HG03342 (cell line): Measurements from ENCODE around the gene DGKB.

Experiments used
- ATAC-seq: cut with Tn5 transposase; IDR thresholded peaks from one replicate; pipeline ENCODE4 v1.9.1; 2021; ENCODE audit warnings: mild to moderate bottlenecking, moderate library complexity; ENCODE audit not compliant: unreplicated experiment

DGKB gene

GRCh38 chr7:14825912-14826311 is 76.6 kb downstream of the DGKB start:
- no peak for ATAC-seq

- ATAC-seq, result no peak
Measured at GRCh38 chr7:14822481-14822854, 80.1 kb downstream of the DGKB start.

- ATAC-seq, result no peak
Measured at GRCh38 chr7:14821757-14822480, 80.6 kb downstream of the DGKB start.

GRCh38 chr7:14818871-14819270 is 83.7 kb downstream of the DGKB start:
- ATAC-seq, result no peak

GRCh38 chr7:14817829-14818614 is 84.5 kb downstream of the DGKB start:
- no peak for ATAC-seq

- ATAC-seq, result no peak
Measured at GRCh38 chr7:14807507-14807906, 95.0 kb downstream of the DGKB start.

GRCh38 chr7:14806891-14807290 is 95.7 kb downstream of the DGKB start:
- ATAC-seq, result no peak

GRCh38 chr7:14805105-14805719 is 97.3 kb downstream of the DGKB start:
- ATAC-seq, result no peak

GRCh38 chr7:14800664-14801063 is 101.9 kb downstream of the DGKB start:
- no peak for ATAC-seq

- ATAC-seq, result no peak
Measured at GRCh38 chr7:14793151-14793550, 109.4 kb downstream of the DGKB start.

GRCh38 chr7:14787551-14787950 is 115.0 kb downstream of the DGKB start:
- no peak for ATAC-seq

- ATAC-seq, result no peak
Measured at GRCh38 chr7:14786314-14786895, 116.1 kb downstream of the DGKB start.

GRCh38 chr7:14777806-14778205 is 124.7 kb downstream of the DGKB start:
- no peak for ATAC-seq

- no peak for ATAC-seq
Measured at GRCh38 chr7:14776266-14776665, 126.3 kb downstream of the DGKB start.

- ATAC-seq, result no peak
Measured at GRCh38 chr7:14773729-14774271, 128.8 kb downstream of the DGKB start.

GRCh38 chr7:14770614-14771013 is 131.9 kb downstream of the DGKB start:
- ATAC-seq, result no peak

- ATAC-seq, result no peak
Measured at GRCh38 chr7:14769261-14769660, 133.3 kb downstream of the DGKB start.

GRCh38 chr7:14767716-14768425 is 134.7 kb downstream of the DGKB start:
- ATAC-seq, result no peak

GRCh38 chr7:14766747-14767146 is 135.8 kb downstream of the DGKB start:
- no peak for ATAC-seq

GRCh38 chr7:14765731-14766130 is 136.8 kb downstream of the DGKB start:
- ATAC-seq, result no peak

- ATAC-seq, result no peak
Measured at GRCh38 chr7:14762561-14762960, 140.0 kb downstream of the DGKB start.
